Effector CD4-positive, alpha-beta T cell (primary cell): ENCODE results near the gene CDKN2B-AS1.

Experiments used
- DNase-seq: peaks from one replicate; pipeline ENCODE4 v3.0.0-alpha.2; 2020

The CDKN2B-AS1 gene

DNA sequence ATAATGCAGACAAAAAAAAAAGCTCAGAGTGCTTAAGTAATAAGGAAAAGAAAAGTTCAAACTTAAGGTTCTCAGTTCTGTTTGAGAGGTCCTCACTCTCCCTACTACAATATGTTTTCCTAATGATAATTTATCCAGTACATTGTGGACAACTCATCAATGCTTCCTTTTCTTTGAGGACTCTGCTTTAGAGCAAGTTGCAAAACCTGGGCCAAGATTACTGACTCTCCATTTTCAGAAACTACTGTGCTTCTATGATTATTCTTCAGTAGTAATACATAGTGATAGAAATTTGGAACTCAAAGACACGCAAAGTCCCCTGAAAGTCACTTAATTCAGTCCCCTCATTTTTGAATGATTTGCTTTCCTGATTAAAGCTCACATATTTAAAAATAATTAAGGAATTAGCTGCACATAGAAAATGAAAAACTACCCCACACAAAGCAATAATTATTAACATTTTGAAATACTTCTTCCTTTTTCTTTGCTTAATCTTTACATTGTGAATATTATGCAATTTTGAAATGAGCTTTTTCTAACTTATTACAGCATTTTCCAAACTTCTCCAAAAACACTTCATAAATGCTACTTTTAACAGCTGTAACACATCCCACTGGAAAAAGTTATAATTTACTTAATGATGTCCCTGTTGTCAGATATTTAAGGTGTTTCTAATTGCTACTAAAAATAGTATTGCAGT lies 11.6 kb upstream of the CDKN2B-AS1 start:
- no peak for DNase-seq

GRCh38 chr9:21983561-21983935 lies 11.0 kb upstream of the CDKN2B-AS1 start:
- no peak for DNase-seq

DNA sequence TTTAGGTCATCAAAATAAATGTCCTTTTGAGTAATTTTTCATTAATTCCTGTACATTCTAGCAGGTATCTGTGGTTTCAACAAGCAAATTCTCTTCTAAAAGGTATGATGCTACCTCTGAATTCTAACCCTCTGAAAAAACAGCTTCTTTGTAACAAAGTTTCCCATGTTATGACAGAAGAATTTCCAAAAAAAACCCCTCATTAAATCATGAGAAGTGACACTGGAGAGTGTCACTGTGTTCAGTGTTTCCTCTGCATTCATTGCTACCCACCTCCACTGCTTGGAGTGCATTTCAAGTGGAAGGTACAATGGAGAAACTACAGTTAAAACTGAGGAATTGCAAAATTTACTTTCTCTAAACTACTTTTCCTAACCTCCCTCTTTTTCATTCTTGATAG lies 10.5 kb upstream of the CDKN2B-AS1 start:
- DNase-seq = no peak

DNA sequence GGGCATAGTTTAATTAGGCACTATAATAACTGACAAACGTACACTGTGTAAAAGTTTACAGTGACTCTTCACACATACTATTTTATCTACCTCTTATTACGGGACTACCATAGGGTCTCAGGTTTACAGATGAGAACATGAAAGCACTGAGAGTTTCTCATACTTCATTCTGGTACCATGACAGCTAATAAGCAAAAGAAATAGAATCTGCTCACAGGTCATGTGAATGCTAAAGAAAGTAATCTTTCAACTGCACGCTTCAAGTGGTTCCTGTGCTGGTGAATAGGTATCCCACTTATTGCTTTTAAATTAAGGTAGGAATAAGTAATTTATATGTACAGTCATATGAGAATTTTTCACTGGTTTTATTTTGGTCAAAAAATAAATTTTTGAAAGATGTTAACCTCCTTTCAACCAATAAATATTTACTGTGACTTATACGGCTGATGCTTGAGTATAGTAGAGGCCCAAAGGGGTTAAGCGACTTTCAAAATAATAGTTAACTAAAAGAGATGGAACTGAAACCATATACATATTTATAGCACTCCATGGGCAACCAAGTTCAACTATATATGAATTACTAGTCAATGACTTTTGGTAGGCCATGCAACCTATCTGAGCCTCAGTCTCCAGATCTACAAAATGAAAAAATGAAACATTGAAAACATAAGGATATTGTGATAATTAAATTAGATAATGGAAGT lies 8.5 kb upstream of the CDKN2B-AS1 start:
- DNase-seq = no peak

- no peak for DNase-seq
Observed at GRCh38 chr9:21988056-21988990, 6.3 kb upstream of the CDKN2B-AS1 start.

DNA sequence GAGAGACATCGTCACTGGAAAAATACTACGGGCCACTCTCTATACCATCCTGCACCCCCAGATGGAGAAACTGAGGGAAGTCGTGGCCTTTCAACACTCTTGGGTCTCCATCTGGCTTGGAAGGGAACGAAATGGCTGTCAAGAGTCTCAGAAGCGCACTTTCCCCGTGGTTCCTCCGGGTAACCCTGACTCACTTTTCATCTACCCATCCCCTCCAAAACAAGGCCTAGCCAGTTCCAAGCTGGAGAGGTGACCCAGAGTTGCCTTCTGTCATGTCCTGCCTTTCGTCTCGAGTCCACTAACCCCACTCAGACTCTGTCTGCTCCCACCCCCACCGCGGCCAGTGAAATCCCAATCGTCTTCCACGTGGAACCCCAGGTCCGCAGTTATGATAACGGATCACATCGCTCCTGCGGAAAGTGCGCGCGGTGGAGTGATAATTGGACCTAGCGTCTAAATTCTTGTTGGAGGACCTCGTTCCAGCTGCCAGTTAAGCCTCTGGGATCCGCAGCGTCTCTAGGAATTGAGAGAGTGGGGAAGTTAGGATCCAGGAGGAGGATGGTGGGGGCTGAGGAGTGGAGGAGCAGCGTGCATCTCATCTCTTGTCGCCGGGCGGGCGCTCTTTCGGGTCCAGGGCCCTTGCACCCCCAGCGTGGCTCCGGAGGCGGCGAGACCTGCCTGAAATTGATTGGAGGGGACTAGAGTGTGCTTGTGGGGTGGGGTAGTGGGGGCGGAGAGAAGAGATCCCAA lies 5.0 kb upstream of the CDKN2B-AS1 start:
- no peak for DNase-seq

GRCh38 chr9:21991072-21991959 lies 3.3 kb upstream of the CDKN2B-AS1 start:
- DNase-seq = no peak

DNA sequence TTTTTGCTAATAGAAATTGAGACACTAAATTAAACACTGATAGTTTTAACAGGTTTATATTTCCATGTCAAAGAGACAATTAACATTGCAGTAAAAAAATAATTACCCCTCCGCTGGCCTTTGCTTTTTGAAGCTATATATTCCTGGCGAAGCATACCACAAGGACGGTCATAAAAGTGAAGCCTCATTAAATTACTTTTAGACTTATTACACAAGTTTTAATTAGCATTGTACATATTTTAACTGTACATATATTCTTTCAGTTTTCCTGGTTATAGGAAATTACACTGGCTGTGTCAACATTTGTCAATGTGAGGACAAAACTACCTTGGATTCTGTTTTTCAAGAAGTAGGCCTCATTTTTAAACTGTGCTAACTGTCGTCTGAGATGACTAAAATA lies 1.6 kb upstream of the CDKN2B-AS1 start:
- DNase-seq = no peak

DNA sequence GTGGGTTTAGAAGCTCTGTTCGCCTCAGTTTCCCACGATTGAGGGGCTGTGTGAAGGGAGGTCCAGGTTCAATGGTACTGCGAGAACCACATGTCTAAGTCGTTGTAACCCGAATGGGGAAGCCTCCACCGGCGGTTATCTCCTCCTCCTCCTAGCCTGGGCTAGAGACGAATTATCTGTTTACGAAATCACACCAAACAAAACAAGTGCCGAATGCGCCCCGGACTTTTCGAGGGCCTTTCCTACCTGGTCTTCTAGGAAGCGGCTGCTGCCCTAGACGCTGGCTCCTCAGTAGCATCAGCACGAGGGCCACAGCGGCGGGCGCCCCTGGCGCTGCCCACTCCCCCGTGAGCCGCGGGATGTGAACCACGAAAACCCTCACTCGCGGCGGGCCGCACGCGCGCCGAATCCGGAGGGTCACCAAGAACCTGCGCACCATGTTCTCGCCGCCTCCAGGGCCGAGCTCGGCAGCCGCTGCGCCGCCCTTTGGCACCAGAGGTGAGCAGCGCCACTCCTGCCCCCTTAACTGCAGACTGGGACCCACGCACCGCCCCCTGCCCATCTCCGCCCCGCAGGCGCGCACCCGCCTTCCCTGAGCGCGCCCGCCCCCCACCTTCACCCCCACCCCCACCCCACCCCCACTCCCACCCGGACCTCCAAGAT lies 567 bp upstream of the CDKN2B-AS1 start, which contains the start of gene CDKN2A:
Gene CDKN2A, minus strand, starts transcription at position 500 of the 663 bp plus-strand sequence.
- peak; percentile 24 for DNase-seq

GRCh38 chr9:21995006-21995665 lies 545 bp downstream of the CDKN2B-AS1 start:
- peak; percentile 58 for DNase-seq

DNA sequence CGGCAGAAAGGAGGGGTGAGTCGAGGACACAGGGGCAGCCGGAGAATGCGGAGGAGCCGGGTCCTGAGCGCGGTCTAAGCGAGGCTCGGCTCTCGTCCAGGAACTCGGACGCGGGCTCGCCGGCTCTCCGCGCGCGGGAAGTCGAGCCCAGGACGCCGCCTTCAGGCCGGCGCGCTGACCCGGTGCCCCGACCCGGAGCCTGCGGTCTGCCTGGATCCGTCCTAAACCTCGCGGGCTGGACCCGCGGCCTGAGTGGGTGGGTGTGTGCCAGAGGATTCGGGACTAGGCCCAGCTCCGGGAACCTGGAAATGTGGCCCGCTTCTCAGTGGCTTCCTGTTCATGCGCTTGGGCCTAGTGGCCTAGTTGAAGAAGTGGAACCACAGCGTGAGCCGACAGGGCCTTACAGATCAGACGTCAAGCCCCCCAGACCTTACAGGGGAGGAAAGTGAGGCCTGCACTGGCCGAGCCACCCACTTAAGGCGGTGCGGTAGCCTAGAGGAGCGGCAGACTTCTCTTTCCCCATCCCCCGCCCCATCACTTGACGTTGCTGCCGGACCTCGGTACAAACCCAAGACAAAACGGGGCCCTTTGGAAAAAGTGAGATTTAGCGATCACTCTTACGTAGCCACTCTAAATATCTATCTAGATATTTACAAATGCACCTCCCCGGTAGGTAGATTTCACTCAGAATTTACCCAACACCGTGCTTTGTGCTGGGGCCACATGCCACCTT lies 1.2 kb downstream of the CDKN2B-AS1 start:
- no peak for DNase-seq

DNA sequence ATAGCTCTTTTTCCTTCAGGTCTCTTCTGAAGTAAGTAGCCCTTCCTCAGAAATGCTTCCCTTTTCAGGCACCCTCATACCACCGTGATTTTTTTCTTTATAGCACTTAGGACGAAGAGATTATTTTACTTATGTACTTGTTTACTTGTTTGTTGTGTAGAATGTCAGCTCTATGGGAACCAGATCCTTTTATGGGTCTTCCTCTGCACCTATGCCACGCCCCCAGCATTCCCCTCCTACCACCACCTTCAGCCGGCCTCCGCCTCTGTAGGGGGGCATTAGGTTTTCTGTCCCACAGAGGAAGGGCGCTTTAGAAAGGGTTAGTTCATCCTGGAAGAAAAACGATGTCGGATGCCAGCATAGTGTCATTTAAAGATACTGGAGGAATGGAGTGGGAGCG lies 1.8 kb downstream of the CDKN2B-AS1 start:
- DNase-seq = no peak

GRCh38 chr9:21996858-21997257 lies 2.3 kb downstream of the CDKN2B-AS1 start:
- no peak for DNase-seq

- no peak for DNase-seq
Observed at GRCh38 chr9:21997480-21997879, 2.9 kb downstream of the CDKN2B-AS1 start.

DNA sequence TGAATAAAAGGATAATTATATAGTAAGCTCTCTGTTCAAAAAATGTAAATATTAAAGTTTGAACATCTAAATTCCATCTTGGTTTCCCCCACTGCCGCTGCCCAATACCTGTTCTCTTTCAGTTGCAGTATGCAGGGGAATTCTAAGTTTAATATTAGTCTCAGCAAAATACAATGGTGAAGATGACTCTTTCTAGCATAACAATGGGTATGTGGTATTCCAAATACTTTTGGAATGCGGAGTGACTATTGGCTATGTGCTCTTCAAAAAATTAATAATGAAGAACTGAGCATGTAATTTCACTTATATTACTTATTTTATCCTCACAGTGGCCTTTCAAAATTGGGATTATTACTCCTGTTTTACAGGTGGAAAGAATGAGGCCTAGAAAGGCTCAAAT lies 3.4 kb downstream of the CDKN2B-AS1 start:
- no peak for DNase-seq

GRCh38 chr9:22002038-22002437 lies 7.4 kb downstream of the CDKN2B-AS1 start:
- DNase-seq = no peak

GRCh38 chr9:22005021-22005701 lies 10.6 kb downstream of the CDKN2B-AS1 start:
- DNase-seq = no peak

DNA sequence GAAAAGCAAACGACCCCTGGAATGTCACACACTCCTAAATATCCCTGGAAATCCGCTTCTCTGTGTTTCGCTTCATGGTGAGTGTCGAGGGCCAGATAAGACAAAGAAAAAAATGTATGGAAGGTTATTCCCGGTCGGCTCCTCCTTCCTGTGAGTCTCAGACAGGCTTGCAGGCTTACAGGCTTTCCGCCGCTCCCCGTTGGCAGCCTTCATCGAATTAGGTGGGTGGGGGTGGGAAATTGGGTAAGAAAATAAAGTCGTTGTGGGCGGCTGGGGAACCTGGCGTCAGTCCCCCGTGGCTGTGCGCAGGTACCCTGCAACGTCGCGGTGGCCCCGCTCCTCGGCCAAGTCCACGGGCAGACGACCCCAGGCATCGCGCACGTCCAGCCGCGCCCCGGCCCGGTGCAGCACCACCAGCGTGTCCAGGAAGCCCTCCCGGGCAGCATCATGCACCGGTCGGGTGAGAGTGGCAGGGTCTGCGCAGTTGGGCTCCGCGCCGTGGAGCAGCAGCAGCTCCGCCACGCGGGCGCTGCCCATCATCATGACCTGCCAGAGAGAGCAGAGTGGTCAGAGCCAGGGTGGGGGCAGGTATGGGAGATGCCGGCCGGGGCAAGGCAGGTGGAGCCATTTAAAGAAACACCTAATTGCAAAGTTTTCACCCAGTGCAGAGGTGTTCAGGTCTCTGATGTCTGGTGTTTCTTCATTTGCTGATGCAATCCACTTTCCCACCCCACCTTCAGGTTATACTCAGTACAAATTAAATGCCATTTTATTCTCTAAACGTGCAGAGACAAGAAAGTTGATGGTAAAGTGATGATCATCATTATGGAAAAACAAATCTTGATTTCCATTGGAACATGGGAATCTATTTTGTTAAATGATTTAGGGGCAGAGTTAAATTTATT lies 11.4 kb downstream of the CDKN2B-AS1 start:
- no peak for DNase-seq
